Measurements from ENCODE around the gene SPAST.
"Not testable (repeated sequence)": the region's sequence is repeated elsewhere in the genome, so short reads cannot be mapped to it uniquely, and the experiment has no call there.

SPAST gene, protein sequence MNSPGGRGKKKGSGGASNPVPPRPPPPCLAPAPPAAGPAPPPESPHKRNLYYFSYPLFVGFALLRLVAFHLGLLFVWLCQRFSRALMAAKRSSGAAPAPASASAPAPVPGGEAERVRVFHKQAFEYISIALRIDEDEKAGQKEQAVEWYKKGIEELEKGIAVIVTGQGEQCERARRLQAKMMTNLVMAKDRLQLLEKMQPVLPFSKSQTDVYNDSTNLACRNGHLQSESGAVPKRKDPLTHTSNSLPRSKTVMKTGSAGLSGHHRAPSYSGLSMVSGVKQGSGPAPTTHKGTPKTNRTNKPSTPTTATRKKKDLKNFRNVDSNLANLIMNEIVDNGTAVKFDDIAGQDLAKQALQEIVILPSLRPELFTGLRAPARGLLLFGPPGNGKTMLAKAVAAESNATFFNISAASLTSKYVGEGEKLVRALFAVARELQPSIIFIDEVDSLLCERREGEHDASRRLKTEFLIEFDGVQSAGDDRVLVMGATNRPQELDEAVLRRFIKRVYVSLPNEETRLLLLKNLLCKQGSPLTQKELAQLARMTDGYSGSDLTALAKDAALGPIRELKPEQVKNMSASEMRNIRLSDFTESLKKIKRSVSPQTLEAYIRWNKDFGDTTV

DNA sequence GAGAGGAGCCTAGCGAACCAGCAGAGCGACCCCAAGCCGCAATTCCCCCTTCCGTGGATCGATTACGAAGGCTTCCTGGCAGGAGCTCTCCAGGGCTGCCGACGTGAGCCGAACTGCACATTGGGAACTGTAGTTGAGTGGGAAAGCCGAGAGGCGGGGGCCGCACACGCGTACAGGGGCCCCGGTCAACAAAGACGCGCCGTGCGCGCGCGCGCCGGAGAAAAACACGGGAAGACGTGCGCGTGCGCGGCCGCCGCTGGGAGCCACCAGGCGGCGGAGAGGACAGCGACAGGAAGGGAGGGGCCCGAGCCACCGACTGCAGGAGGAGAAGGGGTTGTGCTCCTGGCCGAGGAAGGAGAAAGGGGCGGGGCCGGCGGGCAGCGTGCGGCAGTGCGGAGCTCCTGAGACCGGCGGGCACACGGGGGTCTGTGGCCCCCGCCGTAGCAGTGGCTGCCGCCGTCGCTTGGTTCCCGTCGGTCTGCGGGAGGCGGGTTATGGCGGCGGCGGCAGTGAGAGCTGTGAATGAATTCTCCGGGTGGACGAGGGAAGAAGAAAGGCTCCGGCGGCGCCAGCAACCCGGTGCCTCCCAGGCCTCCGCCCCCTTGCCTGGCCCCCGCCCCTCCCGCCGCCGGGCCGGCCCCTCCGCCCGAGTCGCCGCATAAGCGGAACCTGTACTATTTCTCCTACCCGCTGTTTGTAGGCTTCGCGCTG, at the start of gene SPAST:
Gene SPAST, plus strand, starts transcription at position 247 of the 711 bp plus-strand sequence. Its CDS starts 276 bp downstream, at position 523.
- peak; percentile 87 to 93 (median 93) for DNase-seq (ENCODE audit: low read depth in 3 of 3, low spot score in 1 of 3)

DNA sequence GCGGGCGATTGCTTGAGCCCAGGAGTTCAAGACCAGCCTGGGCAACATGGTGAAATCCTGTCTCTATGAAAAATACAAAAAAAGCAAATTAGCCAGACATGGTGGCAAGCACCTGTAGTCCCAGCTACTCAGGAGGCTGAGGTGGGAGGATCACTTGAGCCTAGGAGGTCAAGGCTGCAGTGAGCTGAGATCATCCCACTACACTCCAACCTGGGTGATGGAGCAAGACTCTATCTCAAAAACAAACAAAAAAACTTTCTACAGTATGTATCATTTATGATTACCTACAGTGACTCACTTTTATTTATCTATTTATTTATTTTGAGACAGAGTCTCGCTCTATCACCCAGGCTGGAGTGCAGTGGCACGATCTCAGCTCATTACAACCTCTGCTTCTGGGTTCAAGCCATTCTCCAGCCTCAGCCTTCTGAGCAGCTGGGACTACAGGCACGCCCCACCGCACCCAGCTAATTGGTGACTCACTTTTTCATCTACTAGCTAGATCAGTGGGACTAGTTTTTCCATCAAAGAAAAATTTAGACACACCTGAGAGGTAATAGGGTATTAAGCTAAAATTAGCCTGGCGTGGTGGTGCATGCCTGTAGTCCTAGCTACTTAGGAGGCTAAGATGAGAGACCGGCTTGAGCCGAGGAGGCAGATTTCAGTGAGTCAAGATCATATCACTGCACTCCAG, 44.4 kb upstream of the SPAST start:
- not testable (repeated sequence) for DNase-seq (ENCODE audit: low read depth in 3 of 3, low spot score in 1 of 3)

DNA sequence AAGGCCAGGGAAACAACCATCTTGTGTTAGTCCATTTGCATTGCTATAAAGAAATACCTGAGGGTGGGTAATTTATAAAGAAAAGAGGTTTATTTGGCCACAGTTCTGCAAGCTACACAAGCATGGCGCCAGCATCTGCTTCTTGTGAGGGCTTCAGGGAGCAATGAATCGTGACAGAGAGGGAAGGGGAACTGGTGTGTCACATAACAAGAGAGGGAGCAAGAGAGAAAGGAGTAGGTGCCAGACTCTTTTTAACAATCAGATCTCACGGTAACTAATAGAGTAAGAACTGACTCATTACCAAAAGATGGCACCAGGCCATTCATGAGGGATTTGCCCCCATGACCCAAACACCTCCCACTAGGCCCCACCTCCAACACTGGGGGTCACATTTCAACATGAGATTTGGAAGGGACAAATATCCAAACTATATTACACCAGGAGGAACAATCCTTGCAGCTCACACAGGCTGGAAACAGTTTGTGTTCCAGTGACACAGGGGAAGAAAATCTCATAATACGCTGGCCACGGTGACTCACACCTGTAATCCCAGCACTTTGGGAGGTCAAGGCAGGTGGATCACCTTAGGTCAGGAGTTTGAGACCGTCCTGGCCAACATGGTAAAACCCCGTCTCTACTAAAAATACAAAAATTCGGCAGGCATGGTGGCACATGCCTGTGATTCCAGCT, 29.0 kb upstream of the SPAST start:
- not testable (repeated sequence) for DNase-seq (ENCODE audit: low read depth in 3 of 3, low spot score in 1 of 3)

DNA sequence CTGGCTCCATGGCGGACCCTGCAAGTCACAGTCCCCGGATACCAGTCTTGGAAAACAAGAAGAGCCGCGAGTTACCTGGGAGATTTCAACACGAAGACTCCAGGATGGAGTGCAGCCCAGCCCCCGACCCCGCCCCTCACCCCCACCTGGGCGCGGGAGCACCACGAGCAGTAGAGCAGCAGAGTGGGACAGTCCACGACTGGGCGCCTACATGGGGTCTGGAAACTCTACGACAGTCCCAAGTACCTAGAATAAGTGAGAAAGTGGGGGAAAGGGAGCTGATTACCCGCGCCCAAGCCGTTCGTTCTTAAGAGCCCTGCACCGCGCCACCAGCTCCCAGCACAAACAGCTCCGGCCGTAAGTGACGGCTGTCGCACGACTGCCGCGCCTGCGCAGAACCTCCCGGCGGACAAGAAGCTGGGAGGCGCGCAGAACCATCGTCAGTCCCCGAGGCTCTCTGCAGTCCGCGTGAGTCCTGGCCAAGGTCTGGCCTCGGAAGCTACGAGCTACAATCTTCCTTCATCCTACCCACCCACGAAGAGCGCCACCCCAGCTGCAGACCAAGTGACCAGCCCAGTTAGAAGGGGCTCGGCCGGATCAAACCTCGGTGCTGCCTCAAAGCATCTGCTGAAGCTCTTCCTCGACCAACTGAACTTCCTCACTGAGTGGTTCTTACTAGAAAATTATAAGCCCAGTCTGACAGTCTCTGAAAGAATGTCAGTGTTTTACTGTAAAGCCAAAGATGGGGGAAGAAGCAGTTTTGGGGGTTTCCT, 23.7 kb upstream of the SPAST start, which contains the start of gene DPY30:
Gene DPY30, minus strand, starts transcription at position 359 of the 773 bp plus-strand sequence. Its CDS starts 349 bp downstream, at position 10.
- DNase-seq (ENCODE audit: low read depth in 3 of 3, low spot score in 1 of 3), result peak; percentile 78 to 84 (median 80)

DNA sequence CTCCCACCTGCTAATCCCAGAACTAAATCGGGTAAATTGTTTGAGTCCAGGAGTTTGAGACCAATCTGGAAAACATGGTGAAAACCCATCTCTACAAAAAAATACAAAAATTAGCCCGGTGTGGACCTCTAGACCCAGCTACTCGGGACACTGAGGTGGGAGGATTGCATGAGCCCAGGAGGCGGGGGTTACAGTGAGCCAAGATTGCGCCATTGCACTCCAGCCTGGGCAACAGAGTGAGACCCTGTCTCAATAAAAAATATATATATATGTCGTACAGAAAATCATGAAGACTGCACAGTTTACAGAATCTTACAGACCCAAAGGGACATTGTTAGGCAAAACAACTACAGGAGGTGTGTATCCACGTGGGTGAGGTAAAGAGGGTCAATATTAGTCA, 19.8 kb upstream of the SPAST start:
- DNase-seq (ENCODE audit: low read depth in 3 of 3, low spot score in 1 of 3), result no peak

DNA sequence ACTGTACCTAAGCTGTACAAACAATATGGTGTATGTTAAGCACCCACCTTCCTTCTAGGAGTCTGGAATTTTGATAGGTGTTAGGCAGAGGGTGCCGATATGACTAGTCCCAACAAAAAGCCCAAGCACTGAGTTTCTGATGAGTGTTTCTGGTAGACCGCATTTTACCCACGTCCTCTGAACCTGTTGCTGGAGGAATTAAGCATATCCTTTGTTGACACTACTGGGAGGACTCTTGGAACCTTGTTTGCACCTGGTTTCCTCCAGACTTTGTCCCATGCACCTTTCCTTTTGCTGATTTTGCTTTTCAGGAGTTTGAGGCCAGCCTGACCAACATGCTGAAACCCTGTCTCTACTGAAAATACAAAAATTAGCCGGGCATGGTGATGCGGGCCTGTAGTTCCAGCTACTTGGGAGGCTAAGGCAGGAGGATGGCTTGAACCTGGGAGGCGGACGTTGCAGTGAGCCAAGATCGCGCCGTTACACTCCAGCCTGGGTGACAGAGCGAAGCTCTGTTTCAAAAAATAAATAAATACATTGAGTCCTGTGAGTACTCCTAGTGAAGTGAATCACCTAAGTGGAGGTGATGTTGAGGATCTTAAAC, 11.4 kb upstream of the SPAST start:
- DNase-seq (ENCODE audit: low read depth in 3 of 3, low spot score in 1 of 3), result no peak

DNA sequence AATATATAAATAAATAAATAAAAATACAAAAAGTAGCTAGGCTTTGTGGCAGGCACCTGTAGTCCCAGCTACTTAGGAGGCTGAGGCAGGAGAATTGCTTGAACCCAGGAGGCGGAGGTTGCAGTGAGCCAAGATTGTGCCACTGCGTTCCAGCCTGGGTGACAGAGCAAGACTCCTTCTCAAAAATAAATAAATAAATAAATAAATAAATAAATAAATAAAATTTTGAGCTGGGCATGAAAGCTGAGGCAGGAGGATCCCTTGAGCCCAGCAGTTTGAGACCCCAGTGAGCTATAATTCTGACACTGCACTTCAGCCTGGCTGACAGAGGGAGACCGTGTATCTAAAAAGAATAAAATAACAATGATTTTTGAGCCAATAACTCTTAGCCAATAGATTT, 8.8 kb upstream of the SPAST start:
- not testable (repeated sequence) for DNase-seq (ENCODE audit: low read depth in 3 of 3, low spot score in 1 of 3)

DNA sequence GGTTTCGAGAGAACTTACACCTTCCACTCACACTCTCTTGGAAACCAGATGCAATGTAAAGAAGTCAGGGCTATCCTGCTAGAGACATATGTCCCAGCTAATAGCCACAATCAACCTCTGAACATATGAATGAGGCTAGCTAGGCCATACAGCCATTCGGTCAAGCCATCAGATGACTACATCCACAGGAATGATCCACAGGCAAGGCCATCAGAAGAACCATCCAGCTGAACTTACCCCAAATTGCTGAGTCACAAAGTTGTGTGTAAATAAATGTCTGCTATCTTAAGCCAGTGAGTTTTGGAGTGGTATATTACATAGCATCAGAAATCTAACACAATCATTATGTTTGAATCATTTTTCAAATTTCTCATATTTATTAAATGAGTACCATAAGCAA, 5.2 kb upstream of the SPAST start:
- no peak for DNase-seq (ENCODE audit: low read depth in 3 of 3, low spot score in 1 of 3)

DNA sequence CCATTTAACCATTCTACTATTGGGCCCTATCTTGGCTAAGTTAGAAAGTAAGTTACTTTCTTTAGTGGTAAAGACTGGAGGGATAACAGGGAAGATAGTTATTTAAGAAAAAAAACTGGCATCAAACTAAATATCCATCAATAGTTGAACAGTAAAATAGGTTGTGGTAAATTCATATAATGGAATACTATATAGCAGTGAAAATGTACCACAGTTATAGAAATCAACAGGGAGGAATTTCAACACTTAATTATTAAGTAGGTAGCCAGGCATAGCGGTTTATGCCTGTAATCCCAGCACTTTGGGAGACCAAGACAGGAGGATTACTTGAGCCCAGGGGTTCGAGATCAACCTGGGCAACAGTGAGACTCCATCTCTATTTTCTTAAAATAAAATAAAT, 3.1 kb upstream of the SPAST start:
- no peak for DNase-seq (ENCODE audit: low read depth in 3 of 3, low spot score in 1 of 3)

DNA sequence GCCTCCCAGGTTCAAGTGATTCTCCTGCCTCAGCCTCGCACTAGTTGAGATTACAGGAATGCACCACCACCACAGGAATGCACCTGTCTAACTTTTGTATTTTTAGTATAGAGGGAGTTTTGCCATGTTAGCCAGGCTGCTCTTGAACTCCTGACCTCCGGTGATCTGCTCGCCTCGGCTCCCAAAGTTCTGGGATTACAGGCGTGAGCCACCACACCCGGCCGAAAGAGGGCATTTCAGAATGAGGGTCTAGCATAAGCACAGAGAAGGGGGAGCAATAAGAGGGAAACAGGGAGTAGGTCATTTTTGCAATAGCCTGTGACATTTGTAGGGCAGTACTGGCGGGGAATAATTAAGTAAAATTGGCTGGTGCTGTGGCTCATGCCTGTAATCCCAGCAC, 1.9 kb upstream of the SPAST start:
- no peak for DNase-seq (ENCODE audit: low read depth in 3 of 3, low spot score in 1 of 3)

DNA sequence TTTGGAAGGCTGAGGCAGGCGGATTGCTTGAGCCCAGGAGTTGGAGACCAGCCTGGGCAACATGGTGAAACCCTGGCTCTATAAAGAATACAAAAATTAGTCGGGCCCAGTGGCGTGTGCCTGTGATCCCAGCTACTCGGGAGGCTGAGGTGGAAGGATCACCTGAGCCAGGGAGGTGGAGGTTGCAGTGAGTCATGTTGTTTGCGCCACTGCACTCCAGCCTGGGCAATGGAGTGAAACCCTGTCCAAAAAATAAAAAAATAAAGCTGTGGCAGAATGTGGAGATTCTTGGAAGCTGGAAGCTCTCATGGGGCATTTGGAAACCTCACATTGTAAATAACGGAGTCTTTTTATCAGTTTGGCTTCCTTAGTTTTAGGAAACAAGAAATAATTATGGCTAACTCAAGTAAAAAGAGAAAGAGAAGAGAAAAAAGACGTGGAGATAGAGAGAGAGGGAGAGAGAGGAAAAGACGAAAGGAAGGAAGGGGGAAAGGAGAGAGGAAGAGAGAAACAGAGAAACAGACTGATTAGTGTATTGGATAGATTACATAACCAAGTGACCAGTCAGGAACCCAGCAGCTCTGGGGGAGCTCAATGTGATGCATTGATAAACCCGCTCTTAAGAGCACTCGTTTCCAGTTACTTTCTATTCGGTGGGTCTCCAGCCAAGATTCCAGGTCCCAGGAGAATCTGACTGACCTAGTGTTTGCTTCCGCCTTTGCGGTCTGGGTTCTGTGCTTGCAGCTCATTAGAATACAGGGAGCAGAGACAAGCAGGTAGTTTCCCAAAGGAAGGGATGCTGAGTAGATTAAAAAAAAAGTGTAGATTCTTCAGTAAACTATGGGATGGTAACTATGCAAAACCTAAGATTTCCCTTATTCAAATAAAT, 1.1 kb upstream of the SPAST start:
- DNase-seq (ENCODE audit: low read depth in 3 of 3, low spot score in 1 of 3), result no peak

DNA sequence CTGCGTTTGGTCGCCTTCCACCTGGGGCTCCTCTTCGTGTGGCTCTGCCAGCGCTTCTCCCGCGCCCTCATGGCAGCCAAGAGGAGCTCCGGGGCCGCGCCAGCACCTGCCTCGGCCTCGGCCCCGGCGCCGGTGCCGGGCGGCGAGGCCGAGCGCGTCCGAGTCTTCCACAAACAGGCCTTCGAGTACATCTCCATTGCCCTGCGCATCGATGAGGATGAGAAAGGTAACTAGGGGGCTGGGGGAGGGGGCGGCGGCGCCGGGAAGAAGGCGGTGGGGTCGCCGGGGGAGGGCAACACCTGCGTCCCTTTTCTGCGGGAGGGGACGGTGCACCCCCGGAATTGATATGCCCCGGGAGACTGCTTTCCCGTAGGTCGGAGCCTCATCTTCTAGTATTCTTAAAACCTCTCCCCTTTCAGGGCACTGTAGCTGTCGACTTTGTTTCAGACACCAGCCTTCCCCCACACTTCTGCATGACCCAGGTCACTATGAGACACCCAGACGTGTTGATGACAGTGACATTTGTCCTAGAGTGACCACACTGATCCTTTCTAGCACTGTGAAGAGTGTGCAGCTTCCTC, 755 bp downstream of the SPAST start:
- DNase-seq (ENCODE audit: low read depth in 3 of 3, low spot score in 1 of 3), result peak in 1 of 3 donors; percentile 7

DNA sequence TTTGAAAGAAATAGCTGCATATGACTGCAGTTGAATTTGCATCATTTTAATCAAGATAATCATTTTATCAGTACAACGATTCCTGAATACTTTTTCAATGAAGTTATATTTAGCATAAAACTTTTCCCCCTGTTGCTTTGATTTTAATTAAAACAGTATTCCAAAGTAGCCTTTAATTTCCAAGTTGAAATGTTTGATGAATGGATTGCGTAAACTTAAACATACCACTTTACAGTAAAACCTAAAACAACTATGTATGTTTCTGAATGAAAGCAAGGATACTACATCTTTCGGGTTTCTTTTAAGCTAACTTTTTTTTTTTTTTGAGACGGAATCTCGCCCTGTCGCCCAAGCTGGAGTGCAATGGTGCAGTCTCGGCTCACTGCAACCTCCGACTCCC, 1.4 kb downstream of the SPAST start:
- no peak for DNase-seq (ENCODE audit: low read depth in 3 of 3, low spot score in 1 of 3)

DNA sequence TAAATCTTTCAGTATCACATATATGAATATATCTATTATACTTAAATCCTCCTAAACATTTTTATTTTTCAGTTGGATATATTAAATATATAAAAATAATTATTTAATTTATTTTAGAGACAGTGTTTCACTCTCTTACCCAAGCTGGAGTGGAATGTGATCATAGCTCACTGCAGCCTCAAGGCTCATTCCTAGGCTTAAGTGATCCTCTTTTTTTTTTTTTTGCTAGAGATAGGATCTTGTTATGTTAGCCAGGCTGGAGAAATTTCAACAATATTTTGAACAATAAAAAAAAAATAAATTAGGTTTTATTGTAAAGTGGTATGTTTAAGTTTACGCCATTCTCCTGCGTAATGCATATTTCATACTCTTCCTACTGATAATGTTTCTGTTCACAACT, 4.2 kb downstream of the SPAST start:
- no peak for DNase-seq (ENCODE audit: low read depth in 3 of 3, low spot score in 1 of 3)

DNA sequence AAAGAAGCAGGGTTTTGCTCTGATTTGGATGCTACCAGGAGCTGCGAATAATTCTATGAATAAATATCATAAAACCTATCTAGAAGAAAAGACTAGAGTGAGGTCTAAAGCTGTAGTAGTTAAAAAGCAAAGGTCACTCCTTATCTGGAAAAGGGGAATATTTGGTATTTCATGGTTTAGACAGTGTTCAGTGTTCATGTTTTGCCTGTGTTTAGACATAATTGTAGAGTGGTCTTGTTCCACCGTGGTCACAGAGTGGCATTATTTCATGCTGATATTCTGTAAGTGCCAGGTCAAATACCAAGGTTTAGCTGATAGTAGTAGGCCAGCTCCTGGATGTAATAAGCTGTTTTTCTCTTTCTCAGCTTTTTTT, 10.8 kb downstream of the SPAST start:
- DNase-seq (ENCODE audit: low read depth in 3 of 3, low spot score in 1 of 3), result no peak

DNA sequence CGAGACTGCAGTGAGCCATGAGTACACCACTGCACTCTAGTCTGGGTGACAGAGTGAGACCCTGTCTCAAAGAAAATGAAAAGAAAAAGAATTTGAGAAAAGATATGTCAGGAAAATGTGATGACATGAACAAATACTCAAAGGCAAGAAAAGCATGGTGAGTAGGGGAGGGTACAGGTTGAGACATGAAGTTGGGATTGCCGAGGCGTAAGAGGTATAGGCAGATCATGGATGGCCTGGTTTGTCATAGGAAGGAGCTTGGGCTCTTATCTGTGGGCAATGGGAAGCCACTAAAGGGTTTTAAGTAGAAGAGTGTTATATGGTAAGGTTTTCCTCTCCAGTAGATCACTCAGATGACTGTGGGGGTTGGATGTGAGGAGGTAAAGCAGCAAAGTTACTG, 32.3 kb downstream of the SPAST start:
- DNase-seq (ENCODE audit: low read depth in 3 of 3, low spot score in 1 of 3), result no peak

DNA sequence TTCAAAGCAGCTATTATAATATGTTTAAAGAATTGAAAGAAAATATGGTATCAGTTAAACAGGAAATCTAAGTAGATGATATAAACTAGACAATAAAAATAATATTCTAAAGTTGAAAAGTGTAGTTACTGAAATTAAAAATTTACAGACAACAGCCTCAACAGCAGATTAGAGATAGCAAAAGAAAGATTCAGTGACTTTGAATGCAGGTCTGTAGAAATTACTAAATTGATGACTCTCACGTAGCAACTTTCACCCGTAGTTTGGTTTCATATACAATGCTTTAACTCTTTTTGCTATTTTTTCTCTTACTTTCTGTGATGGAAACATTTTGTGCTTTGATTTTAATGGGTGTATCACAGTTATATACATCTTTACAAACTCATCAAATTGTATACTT, 44.8 kb downstream of the SPAST start:
- DNase-seq (ENCODE audit: low read depth in 3 of 3, low spot score in 1 of 3), result no peak

DNA sequence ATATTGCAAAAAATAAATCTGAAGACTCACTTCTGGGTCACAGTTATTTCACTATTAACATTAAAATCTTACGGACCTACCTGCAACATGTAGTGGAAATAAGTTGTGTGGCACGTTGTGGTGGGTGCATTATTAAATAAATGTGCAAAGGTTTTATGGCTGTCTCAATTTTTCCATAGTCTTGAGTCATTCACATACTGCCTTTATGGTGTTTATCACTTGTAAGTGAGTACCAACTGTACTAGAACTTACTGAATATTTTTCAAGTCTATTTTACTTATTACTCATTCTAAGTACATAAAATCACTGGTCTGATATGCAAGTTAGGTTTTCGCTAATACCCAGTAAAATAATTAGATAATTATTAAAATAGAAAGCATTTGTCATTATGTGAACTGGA, 54.7 kb downstream of the SPAST start:
- DNase-seq (ENCODE audit: low read depth in 3 of 3, low spot score in 1 of 3), result no peak

Data from stimulated activated CD4-positive, alpha-beta T cell treated with anti-CD3 and anti-CD28 coated beads, TNF-alpha, amount 100 ng/mL, for 1 hour (primary cell).